ENCODE measurements around the gene CAVIN3. TPM values are rescaled to one million over a fixed set of nuclear protein-coding genes. Genes with fewer than 3 reads are reported as not detected.

The CAVIN3 gene
- total RNA-seq, 3 donors from 2014 or later, result 4.6 to 21.3 (median 20.7) TPM

- H3K9me3 ChIP-seq, result no peaks in the 10 kb centered on the region
- intact Hi-C loops (cut with DNase I, micrococcal nuclease), result loop anchor here in 1 of 2 donors (10.0 kb wide), 1 partner anchor 73 kb away; no protein-coding TSS in a partner anchor
- no peaks in the 10 kb centered on the region for H3K36me3 ChIP-seq (ENCODE audit: low read depth)
- no peak overlapping the region for H3K4me3 ChIP-seq
- H3K4me1 ChIP-seq (ENCODE audit: low read depth), result peaks cover 6% of the 10 kb centered on the region
- ATAC-seq (no peak), DNase-seq (no peak)
- TF ChIP-seq CTCF (IDR thresholded peaks at IDR 0.05), result no peak
These were observed 2.1 kb downstream of the CAVIN3 start for GRCh38 chr11:6318204-6318603.

- TF ChIP-seq CTCF (IDR thresholded peaks at IDR 0.05), result peak; percentile 68
- ATAC-seq (peak; percentile 47), DNase-seq (peak; percentile 49 to 63 (median 54))
- H3K9me3 ChIP-seq, result no peaks in the 10 kb centered on the region
- intact Hi-C loops (cut with DNase I, micrococcal nuclease), result loop anchor here in 1 of 2 donors (10.0 kb wide), 1 partner anchor 71 kb away; no protein-coding TSS in a partner anchor
- H3K4me1 ChIP-seq (ENCODE audit: low read depth), result peaks cover 6% of the 10 kb centered on the region
- no peak overlapping the region for H3K4me3 ChIP-seq
- H3K36me3 ChIP-seq (ENCODE audit: low read depth), result no peaks in the 10 kb centered on the region
These were observed 4.4 kb downstream of the CAVIN3 start for GRCh38 chr11:6315811-6316425.

- Histone ChIP-seq H3K9me3 (no peaks in the 10 kb centered on the region), H3K4me1 (ENCODE audit: low read depth) (no peaks in the 10 kb centered on the region), H3K4me3 (no peak overlapping the region), H3K36me3 (ENCODE audit: low read depth) (no peaks in the 10 kb centered on the region)
- intact Hi-C loops (cut with DNase I, micrococcal nuclease), result loop anchor here in 1 of 2 donors (10.0 kb wide), 1 partner anchor 67 kb away; no protein-coding TSS in a partner anchor
- no peak for ATAC-seq
- no peak for DNase-seq
- no peak for TF ChIP-seq CTCF (IDR thresholded peaks at IDR 0.05)
These were observed 8.2 kb downstream of the CAVIN3 start for GRCh38 chr11:6312106-6312505.

GRCh38 chr11:6307876-6308275 is 12.4 kb downstream of the CAVIN3 start:
- Histone ChIP-seq H3K4me3 (no peak overlapping the region), H3K36me3 (ENCODE audit: low read depth) (no peaks in the 10 kb centered on the region), H3K4me1 (ENCODE audit: low read depth) (no peaks in the 10 kb centered on the region), H3K9me3 (no peaks in the 10 kb centered on the region)
- DNase-seq (no peak), ATAC-seq (no peak)
- no peak for TF ChIP-seq CTCF (IDR thresholded peaks at IDR 0.05)
- intact Hi-C loops (cut with DNase I, micrococcal nuclease), result no loop called here

GRCh38 chr11:6305297-6305696 is 15.0 kb downstream of the CAVIN3 start:
- ATAC-seq, result no peak
- intact Hi-C loops (cut with DNase I, micrococcal nuclease), result no loop called here
- no peak for DNase-seq
- TF ChIP-seq CTCF (IDR thresholded peaks at IDR 0.05), result no peak
- H3K4me3 ChIP-seq, result no peak overlapping the region
- H3K36me3 ChIP-seq (ENCODE audit: low read depth), result no peaks in the 10 kb centered on the region
- H3K4me1 ChIP-seq (ENCODE audit: low read depth), result no peaks in the 10 kb centered on the region
- no peaks in the 10 kb centered on the region for H3K9me3 ChIP-seq

Measured in mucosa of descending colon (tissue), 3 donors.